Measurements from ENCODE around the gene ACADS. TPM values are rescaled to one million over a fixed set of nuclear protein-coding genes. Genes with fewer than 3 reads are reported as not detected.

The ACADS gene
- total RNA-seq, 1 donor from 2014 or later: 20.9 TPM

DNA sequence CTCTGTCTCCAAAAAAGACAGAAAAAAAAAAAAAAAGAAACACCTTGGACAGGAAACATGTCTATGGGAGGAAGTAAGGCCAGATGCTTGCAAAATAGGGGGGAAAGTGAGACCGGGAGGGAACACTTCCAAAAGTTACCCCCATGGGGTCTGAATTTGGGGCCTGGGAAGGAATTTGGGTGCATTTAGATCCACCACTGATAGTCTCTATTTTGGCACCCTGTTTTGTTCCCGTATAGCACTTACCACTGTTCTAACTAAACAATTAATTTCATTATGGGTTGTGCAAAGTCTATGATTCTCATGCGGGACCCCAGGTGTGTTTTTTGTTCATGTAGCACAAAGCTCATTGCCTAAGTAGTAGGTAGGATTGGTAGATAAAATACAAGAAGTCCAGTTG is 40.1 kb upstream of the ACADS start:
- no peaks in the 10 kb centered on the region for H3K27me3 ChIP-seq
- H3K4me1 ChIP-seq: peaks cover 20% of the 10 kb centered on the region
- DNase-seq: no peak
- no peak overlapping the region for H3K4me3 ChIP-seq
- H3K9me3 ChIP-seq: no peaks in the 10 kb centered on the region
- intact Hi-C loops (cut with DNase I): no loop called here
- no peak for ATAC-seq
- H3K27ac ChIP-seq: no peak overlapping the region
- no peaks in the 10 kb centered on the region for H3K36me3 ChIP-seq
- TF ChIP-seq, protein P1, sequence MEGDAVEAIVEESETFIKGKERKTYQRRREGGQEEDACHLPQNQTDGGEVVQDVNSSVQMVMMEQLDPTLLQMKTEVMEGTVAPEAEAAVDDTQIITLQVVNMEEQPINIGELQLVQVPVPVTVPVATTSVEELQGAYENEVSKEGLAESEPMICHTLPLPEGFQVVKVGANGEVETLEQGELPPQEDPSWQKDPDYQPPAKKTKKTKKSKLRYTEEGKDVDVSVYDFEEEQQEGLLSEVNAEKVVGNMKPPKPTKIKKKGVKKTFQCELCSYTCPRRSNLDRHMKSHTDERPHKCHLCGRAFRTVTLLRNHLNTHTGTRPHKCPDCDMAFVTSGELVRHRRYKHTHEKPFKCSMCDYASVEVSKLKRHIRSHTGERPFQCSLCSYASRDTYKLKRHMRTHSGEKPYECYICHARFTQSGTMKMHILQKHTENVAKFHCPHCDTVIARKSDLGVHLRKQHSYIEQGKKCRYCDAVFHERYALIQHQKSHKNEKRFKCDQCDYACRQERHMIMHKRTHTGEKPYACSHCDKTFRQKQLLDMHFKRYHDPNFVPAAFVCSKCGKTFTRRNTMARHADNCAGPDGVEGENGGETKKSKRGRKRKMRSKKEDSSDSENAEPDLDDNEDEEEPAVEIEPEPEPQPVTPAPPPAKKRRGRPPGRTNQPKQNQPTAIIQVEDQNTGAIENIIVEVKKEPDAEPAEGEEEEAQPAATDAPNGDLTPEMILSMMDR (IDR thresholded peaks at IDR 0.05): no peak

DNA sequence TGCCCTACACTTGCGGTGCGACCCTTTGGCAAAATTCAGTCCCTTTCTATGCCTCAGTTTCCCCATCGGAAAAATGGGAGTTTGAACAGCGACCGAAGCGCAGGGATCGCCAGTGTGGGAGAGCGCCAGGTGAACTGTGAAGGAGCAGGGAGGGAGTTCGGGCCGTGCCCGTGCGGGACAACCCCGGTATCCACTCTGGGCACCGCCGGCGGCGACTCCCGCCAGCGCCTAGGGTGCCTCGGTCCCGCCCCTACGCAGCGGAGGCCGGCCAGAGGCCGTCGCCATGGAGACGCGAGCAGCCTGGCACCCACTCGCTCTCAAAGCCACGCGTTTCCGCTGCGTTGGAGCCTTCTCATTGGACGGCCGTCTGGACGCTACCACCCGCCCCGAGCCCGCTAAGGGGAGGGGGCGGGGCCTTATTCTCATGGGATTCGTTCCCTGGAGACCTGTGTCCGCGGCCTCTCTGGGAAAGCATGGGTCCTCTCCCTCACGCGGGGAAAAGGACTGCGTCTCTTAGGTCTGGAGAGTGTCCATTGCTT is 39.4 kb upstream of the ACADS start:
- Histone ChIP-seq H3K9me3 (no peaks in the 10 kb centered on the region), H3K27me3 (no peaks in the 10 kb centered on the region), H3K36me3 (no peaks in the 10 kb centered on the region), H3K4me3 (peak overlapping the region; percentile 91), H3K27ac (peak overlapping the region; percentile 88), H3K4me1 (peaks cover 20% of the 10 kb centered on the region)
- TF ChIP-seq, protein P1 (IDR thresholded peaks at IDR 0.05): no peak
- peak; percentile 99 for DNase-seq
- ATAC-seq: peak; percentile 90
- intact Hi-C loops (cut with DNase I): no loop called here

DNA sequence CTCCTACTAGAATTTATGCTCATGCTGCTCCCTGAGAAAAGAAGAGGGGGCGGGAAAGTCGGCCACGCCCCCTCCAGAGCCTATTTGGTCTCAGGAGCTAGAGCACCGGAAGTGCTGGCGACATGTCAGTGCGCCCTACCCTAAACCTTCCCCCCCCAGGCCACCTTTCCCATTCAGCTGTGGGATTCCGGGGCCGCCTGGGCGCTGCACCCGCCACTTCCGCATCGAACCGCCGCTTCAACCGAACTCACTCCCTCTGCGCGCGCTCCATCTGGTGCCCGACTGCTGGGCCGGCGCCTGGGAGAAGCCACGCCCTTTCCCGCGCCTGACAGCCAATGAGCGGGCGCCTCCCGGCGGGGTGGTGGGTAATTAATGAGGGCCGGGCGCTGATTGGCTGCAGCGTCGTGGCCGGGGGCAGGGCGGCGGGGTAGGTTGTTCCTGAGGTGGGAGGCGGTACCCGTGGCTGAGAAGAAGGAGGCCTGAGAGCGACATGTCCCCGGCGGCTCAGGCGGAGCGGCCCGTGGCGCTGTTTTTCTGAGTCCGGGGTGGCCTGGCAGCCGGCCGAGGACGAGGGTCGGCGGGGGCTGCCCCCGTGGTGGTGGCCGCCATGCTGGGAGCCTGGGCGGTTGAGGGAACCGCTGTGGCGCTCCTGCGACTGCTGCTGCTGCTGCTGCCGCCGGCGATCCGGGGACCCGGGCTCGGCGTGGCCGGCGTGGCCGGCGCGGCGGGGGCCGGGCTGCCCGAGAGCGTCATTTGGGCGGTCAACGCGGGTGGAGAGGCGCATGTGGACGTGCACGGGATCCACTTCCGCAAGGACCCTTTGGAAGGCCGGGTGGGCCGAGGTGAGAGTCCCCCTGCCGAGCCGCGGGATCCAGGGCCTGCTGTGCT is 38.7 kb upstream of the ACADS start, which contains the start of gene MLEC:
MLEC (plus strand) TSS at position 460 of the 888 bp plus-strand sequence; CDS start at position 608, 148 bp downstream.
- intact Hi-C loops (cut with DNase I): no loop called here
- peak; percentile 95 for ATAC-seq
- Histone ChIP-seq H3K4me1 (peaks cover 20% of the 10 kb centered on the region), H3K27me3 (no peaks in the 10 kb centered on the region), H3K4me3 (peak within 1 kb of the TSS; percentile 91), H3K9me3 (no peaks in the 10 kb centered on the region), H3K36me3 (no peaks in the 10 kb centered on the region), H3K27ac (peak within 1 kb of the TSS; percentile 88)
- TF ChIP-seq, protein P1 (IDR thresholded peaks at IDR 0.05): peak; percentile 4
- peak; percentile 99 for DNase-seq

DNA sequence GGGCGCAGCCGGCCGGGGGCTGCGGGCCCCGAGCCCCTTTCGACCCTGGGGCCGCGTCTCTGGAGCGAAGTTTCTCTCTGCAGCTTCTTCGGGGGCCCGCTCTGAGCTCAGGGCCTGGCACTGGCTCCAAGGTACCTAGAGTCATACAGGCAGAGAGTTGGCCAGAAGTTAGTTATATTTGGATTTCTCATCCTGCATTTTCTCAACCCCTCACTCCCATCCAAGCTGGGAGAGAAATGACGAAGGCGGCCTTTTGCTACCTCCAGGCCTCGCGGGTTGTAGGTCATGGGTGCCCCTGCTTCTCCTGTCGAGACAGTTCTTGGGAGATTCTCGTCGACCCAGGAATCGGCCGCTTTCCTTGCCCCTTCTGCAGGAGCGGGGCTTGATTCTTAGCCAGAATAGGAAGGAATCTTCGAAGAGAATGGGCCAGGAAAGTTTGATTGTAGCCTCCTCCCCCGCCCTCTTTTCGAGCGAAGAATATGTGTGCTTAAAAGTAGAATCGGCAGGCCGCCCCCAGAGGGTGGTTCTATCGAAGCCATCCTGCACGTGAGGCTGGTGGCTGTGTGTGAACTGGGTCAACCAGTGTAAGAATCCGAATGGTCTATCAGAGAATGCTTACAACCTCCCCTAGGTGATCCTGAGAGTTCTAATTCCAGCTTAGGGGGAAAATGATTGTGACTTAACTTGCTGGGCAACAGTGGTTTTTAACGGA is 37.9 kb upstream of the ACADS start:
- H3K9me3 ChIP-seq: no peaks in the 10 kb centered on the region
- H3K36me3 ChIP-seq: no peaks in the 10 kb centered on the region
- DNase-seq (peak; percentile 66), ATAC-seq (no peak)
- H3K4me1 ChIP-seq: peaks cover 20% of the 10 kb centered on the region
- H3K4me3 ChIP-seq: peak overlapping the region; percentile 91
- TF ChIP-seq, protein P1 (IDR thresholded peaks at IDR 0.05): no peak
- H3K27me3 ChIP-seq: no peaks in the 10 kb centered on the region
- peak overlapping the region; percentile 88 for H3K27ac ChIP-seq
- intact Hi-C loops (cut with DNase I): no loop called here

DNA sequence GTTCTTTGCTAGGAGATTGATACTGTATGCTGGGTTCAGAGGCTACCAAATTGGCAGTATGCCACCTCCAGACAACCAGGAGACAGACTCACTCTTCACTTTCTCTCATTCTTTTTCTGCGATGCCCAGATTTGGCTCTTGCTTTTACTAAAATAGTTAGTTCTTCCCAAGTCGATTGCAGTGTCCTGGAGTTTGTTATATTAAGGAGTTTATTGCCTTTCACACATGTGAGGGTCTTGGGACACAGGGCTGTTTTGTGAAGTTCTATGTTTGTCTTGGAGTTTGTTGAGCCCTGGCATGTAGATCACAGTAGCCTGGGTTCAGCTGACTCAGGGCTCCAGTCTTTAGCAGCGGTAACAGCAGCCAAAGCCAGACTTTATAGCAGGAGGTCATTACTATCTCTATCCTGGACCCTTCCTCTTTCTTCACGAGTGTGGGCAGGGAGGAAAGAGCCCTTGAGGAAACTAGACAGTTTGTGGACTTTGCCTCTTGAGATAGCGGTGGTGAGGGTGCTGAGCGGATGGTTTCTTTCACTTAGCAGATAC is 37.0 kb upstream of the ACADS start:
- Histone ChIP-seq H3K4me1 (peaks cover 20% of the 10 kb centered on the region), H3K36me3 (no peaks in the 10 kb centered on the region), H3K27ac (peak overlapping the region; percentile 88), H3K9me3 (no peaks in the 10 kb centered on the region), H3K4me3 (peak overlapping the region; percentile 91), H3K27me3 (no peaks in the 10 kb centered on the region)
- TF ChIP-seq, protein P1 (IDR thresholded peaks at IDR 0.05): no peak
- ATAC-seq (no peak), DNase-seq (no peak)
- intact Hi-C loops (cut with DNase I): no loop called here
